B cell (primary cell): ENCODE measurements around the gene CCL20. TPM values are rescaled to one million over a fixed set of nuclear protein-coding genes. Genes with fewer than 3 reads are reported as not detected.

ENCODE experiments used
- ATAC-seq: fragments of 200-7000 bp; cut with Tn5 transposase; one replicate; pipeline ENCODE4 v1.10.0; 2021; ENCODE audit warnings: low read depth, mild to moderate bottlenecking, moderate number of reproducible peaks, moderate library complexity
- CTCF ChIA-PET: fragments of 350-600 bp; sonication (Branson Sonifier 250); formaldehyde crosslinking; loops from one replicate; lab custom pipeline; 2021; ENCODE audit warnings: antibody characterized with exemption, inconsistent platforms; lab: Charles Lee
- POLR2A ChIA-PET: fragments of 350-600 bp; sonication (Branson Sonifier 250); formaldehyde crosslinking; loops from one replicate; lab custom pipeline; 2021; ENCODE audit warnings: antibody characterized with exemption; lab: Charles Lee
- DNase-seq: peaks from one replicate; pipeline ENCODE4 v3.0.0; 2013
- H2AFZ ChIP-seq: 2 replicates; pipeline ENCODE4 v1.6.1; 2012; ENCODE audit warnings: mild to moderate bottlenecking, low read depth, low read length; ENCODE audit not compliant: insufficient read depth, poor library complexity, severe bottlenecking
- H3K27ac ChIP-seq, 2 donors: 1 replicate in 1 of 2; 2 replicates in 1 of 2; pipeline ENCODE4 v1.5.1; 2012 to 2013; ENCODE audit warnings: low read length in 2 of 2, mild to moderate bottlenecking in 2 of 2, moderate library complexity in 1 of 2
- H3K27me3 ChIP-seq, 4 experiments: fragments of 200-600 bp in 1 of 4; sonication (generic) in 1 of 4; replicated peaks in 1 of 4; 1 replicate in 2 of 4; 2 replicates in 2 of 4; pipeline versions ENCODE4 v1.6.1 to v1.7.0; 2013 to 2016; ENCODE audit warnings: low read length in 3 of 4, mild to moderate bottlenecking in 2 of 4, mixed read lengths in 1 of 4, moderate library complexity in 1 of 4; ENCODE audit not compliant: insufficient read depth in 4 of 4, control insufficient read depth in 3 of 4; ENCODE audit errors: control extremely low read depth in 1 of 4
- H3K36me3 ChIP-seq, 2 experiments: replicated peaks in 1 of 2; 1 replicate in 1 of 2; 2 replicates in 1 of 2; pipeline versions ENCODE4 v1.6.1 to v1.7.1; 2013; ENCODE audit warnings: low read length in 1 of 2; ENCODE audit not compliant: insufficient read depth in 2 of 2, control insufficient read depth in 1 of 2; ENCODE audit errors: control extremely low read depth in 1 of 2, extremely low read depth in 1 of 2
- H3K4me1 ChIP-seq, 2 donors: fragments of 200-600 bp in 1 of 2; sonication (generic) in 1 of 2; 1 replicate in 1 of 2; 2 replicates in 1 of 2; pipeline versions ENCODE4 v1.5.1 to v1.6.1; 2013 to 2017; ENCODE audit warnings: low read length in 2 of 2; ENCODE audit not compliant: control insufficient read depth in 2 of 2, insufficient read depth in 2 of 2
- H3K4me2 ChIP-seq: replicated peaks from 2 replicates; pipeline ENCODE3; 2012; ENCODE audit warnings: mild to moderate bottlenecking, low read depth, low read length; ENCODE audit not compliant: poor library complexity, severe bottlenecking
- H3K4me3 ChIP-seq, 5 experiments: fragments of 200-600 bp in 1 of 5; sonication (generic) in 1 of 5; 1 replicate in 3 of 5; 2 replicates in 2 of 5; pipeline versions ENCODE4 v1.5.1 to v1.7.0; 2011 to 2016; ENCODE audit warnings: low read length in 4 of 5, mild to moderate bottlenecking in 4 of 5, low read depth in 2 of 5, control low read depth in 1 of 5, moderate library complexity in 1 of 5; ENCODE audit not compliant: insufficient read depth in 1 of 5; ENCODE audit errors: control extremely low read depth in 1 of 5, extremely low read depth in 1 of 5
- H3K79me2 ChIP-seq: fragments of 200-600 bp; sonication (generic); one replicate; pipeline ENCODE4 v1.6.0; 2016; ENCODE audit warnings: low read length; ENCODE audit not compliant: control insufficient read depth, insufficient read depth
- H3K9ac ChIP-seq: fragments of 200-600 bp; sonication (generic); 2 replicates; pipeline ENCODE4 v1.6.1; 2017; ENCODE audit warnings: mild to moderate bottlenecking, low read length, moderate library complexity
- H3K9me3 ChIP-seq, 3 donors: one replicate each; pipeline versions ENCODE4 v1.6.1 to v1.7.1; 2013; ENCODE audit warnings: low read length in 2 of 3; ENCODE audit not compliant: control insufficient read depth in 2 of 3, insufficient read depth in 1 of 3; ENCODE audit errors: control extremely low read depth in 1 of 3
- H4K20me1 ChIP-seq: 2 replicates; pipeline ENCODE4 v1.6.0; 2012; ENCODE audit warnings: mild to moderate bottlenecking, low read length; ENCODE audit not compliant: insufficient read depth, control insufficient read depth, poor library complexity, severe bottlenecking
- H3K27ac Mint-ChIP-seq: one replicate; pipeline ENCODE4 v1.8.0; 2021; ENCODE audit warnings: mixed read lengths
- H3K27me3 Mint-ChIP-seq: one replicate; pipeline ENCODE4 v1.8.0; 2021; ENCODE audit warnings: mixed read lengths
- H3K4me1 Mint-ChIP-seq: one replicate; pipeline ENCODE4 v1.8.0; 2021; ENCODE audit warnings: mixed read lengths
- H3K4me3 Mint-ChIP-seq: one replicate; pipeline ENCODE4 v1.8.0; 2021; ENCODE audit warnings: mixed read lengths
- H3K9me3 Mint-ChIP-seq: one replicate; pipeline ENCODE4 v1.8.0; 2022; ENCODE audit warnings: mixed read lengths; ENCODE audit not compliant: insufficient read depth
- CTCF ChIP-seq: fragments of 200-600 bp; IDR thresholded peaks from one replicate; pipeline ENCODE4 v1.8.0; 2022; ENCODE audit warnings: antibody characterized with exemption, mild to moderate bottlenecking
- EZH2 ChIP-seq: IDR thresholded peaks from 2 replicates; pipeline ENCODE4 v1.6.1; 2012; ENCODE audit warnings: borderline replicate concordance, low read depth, mild to moderate bottlenecking, moderate library complexity, low read length; ENCODE audit not compliant: insufficient read depth, poor library complexity, severe bottlenecking
- WGBS: methylation state at CpG from one replicate; pipeline ENCODE4 v1.1.5; 2013; ENCODE audit warnings: missing lambda C conversion rate; ENCODE audit not compliant: insufficient coverage; 5-methylcytosine and 5-hydroxymethylcytosine counted together
- intact Hi-C: fragments of 100-400 bp; cut with micrococcal nuclease; formaldehyde crosslinking; loops from one replicate; pipeline ENCODE4 v1.10.0; 2022
- polyA plus RNA-seq: library from polyadenylated mRNA; depleted of rRNA; stranded (reverse); fragments of >200 nt; gene quantifications from 2 replicates; pipeline ENCODE4 v1.2.3, GENCODE V29; 2012
- total RNA-seq, 2 donors: library from RNA; stranded (reverse); fragments of 120-200 nt in 1 of 2; gene quantifications; 1 replicate in 1 of 2; 2 replicates in 1 of 2; pipeline versions ENCODE4 v1.2.3 to v1.2.4, GENCODE V29; 2013 to 2022

The CCL20 gene
- total and polyA plus RNA-seq, 2 donors (not counting 1 experiment from before 2014, with no cell fraction given), result 0.31 TPM; not detected in 1

GRCh38 chr2:227826019-227826521, 12.4 kb downstream of the CCL20 start:
- Histone ChIP-seq H3K27me3 (no peaks in the 10 kb centered on the region), H3K27ac (no peak overlapping the region), H3K4me2 (no peak overlapping the region), H3K9ac (no peak overlapping the region), H4K20me1 (no peaks in the 10 kb centered on the region), H3K36me3 (no peaks in the 10 kb centered on the region), H3K79me2 (no peaks in the 10 kb centered on the region), H3K4me3 (no peak overlapping the region), H3K4me1 (no peaks in the 10 kb centered on the region), H3K9me3 (peaks cover 0 to 3% (median 0%) of the 10 kb centered on the region in 3 donors), H2AFZ (no peak overlapping the region)
- H3K4me3 Mint-ChIP-seq, result no peak overlapping the region
- H3K27ac Mint-ChIP-seq, result no peak overlapping the region
- intact Hi-C loops, result no loop called here
- ChIA-PET POLR2A (no interaction called here), CTCF (no interaction called here)
- TF ChIP-seq CTCF (no peak), EZH2 (no peak)
- WGBS, result 77% methylated on average over 8 of the region's 10 CpGs
- no peak for ATAC-seq
- peaks cover 10% of the 10 kb centered on the region for H3K27me3 Mint-ChIP-seq
- H3K4me1 Mint-ChIP-seq, result no peaks in the 10 kb centered on the region
- H3K9me3 Mint-ChIP-seq, result no peaks in the 10 kb centered on the region
- no peak for DNase-seq

GRCh38 chr2:227826563-227826962, 12.9 kb downstream of the CCL20 start:
- Mint-ChIP-seq H3K4me3 (no peak overlapping the region), H3K4me1 (no peaks in the 10 kb centered on the region), H3K27ac (no peak overlapping the region), H3K9me3 (no peaks in the 10 kb centered on the region), H3K27me3 (peaks cover 6% of the 10 kb centered on the region)
- Histone ChIP-seq H4K20me1 (no peaks in the 10 kb centered on the region), H3K27ac (no peak overlapping the region), H3K36me3 (no peaks in the 10 kb centered on the region), H3K9ac (no peak overlapping the region), H3K4me3 (no peak overlapping the region), H2AFZ (no peak overlapping the region), H3K27me3 (no peaks in the 10 kb centered on the region), H3K79me2 (no peaks in the 10 kb centered on the region), H3K4me1 (no peaks in the 10 kb centered on the region), H3K9me3 (peaks cover 0 to under 1% (median 0%) of the 10 kb centered on the region in 3 donors), H3K4me2 (no peak overlapping the region)
- POLR2A ChIA-PET, result no interaction called here
- no peak for ATAC-seq
- TF ChIP-seq CTCF, result no peak
- WGBS, result 8% methylated on average over 2 of the region's 2 CpGs
- CTCF ChIA-PET, result no interaction called here
- intact Hi-C loops, result no loop called here
- DNase-seq, result no peak
